PC-9 (cell line): ENCODE results near the gene DHRS2. TPM values are rescaled to one million over a fixed set of nuclear protein-coding genes. Genes with fewer than 3 reads are reported as not detected.

ENCODE experiments used
- BruUV-seq: library from RNA; stranded (reverse); fragments of 400-500 nt; replicated peaks from 2 replicates; lab custom pipeline; 2021; lab: Mats Ljungman, UMichigan
- CTCF ChIA-PET: fragments of 300-600 bp; sonication (Branson Sonifier 250); formaldehyde crosslinking; loops from one replicate; lab custom pipeline; 2022; ENCODE audit warnings: antibody characterized with exemption; lab: Charles Lee
- POLR2A ChIA-PET: fragments of 300-600 bp; sonication (Branson Sonifier 250); formaldehyde crosslinking; loops from one replicate; lab custom pipeline; 2022; ENCODE audit warnings: antibody characterized with exemption; ENCODE audit not compliant: unreplicated experiment; lab: Charles Lee
- DNase-seq, 2 experiments: peaks; one replicate each; pipeline versions ENCODE4 v3.0.0 to v3.0.0-alpha.2; 2015 to 2022; ENCODE audit warnings: mixed read lengths in 1 of 2
- H2AFZ ChIP-seq: fragments of 200-600 bp; sonication (generic); 2 replicates; pipeline ENCODE4 v1.8.1; 2017; ENCODE audit warnings: antibody characterized with exemption
- H3F3A ChIP-seq: fragments of 200-600 bp; sonication (generic); 2 replicates; pipeline ENCODE4 v1.8.1; 2017; ENCODE audit warnings: antibody characterized with exemption, mild to moderate bottlenecking, low read depth; ENCODE audit not compliant: insufficient read depth
- H3K27ac ChIP-seq: fragments of 200-600 bp; sonication (generic); 2 replicates; pipeline ENCODE4 v1.6.1; 2016; ENCODE audit warnings: mixed run types
- H3K27me3 ChIP-seq: fragments of 200-600 bp; sonication (generic); 2 replicates; pipeline ENCODE4 v1.6.1; 2016; ENCODE audit warnings: low read depth, mixed run types; ENCODE audit not compliant: insufficient read depth
- H3K36me3 ChIP-seq: fragments of 200-600 bp; sonication (generic); 2 replicates; pipeline ENCODE4 v1.6.1; 2016; ENCODE audit warnings: low read depth, mixed run types
- H3K4me1 ChIP-seq: fragments of 200-600 bp; sonication (generic); replicated peaks from 2 replicates; pipeline ENCODE4 v1.6.1; 2016; ENCODE audit warnings: mixed run types; ENCODE audit not compliant: insufficient read depth
- H3K4me2 ChIP-seq: fragments of 200-600 bp; sonication (generic); 2 replicates; pipeline ENCODE4 v1.6.1; 2017; ENCODE audit warnings: mixed run types
- H3K4me3 ChIP-seq: fragments of 200-600 bp; sonication (generic); 2 replicates; pipeline ENCODE4 v1.6.1; 2016; ENCODE audit warnings: mixed run types
- H3K79me2 ChIP-seq: fragments of 200-600 bp; sonication (generic); 2 replicates; pipeline ENCODE4 v1.6.1; 2017; ENCODE audit warnings: low read depth, mixed run types
- H3K9me2 ChIP-seq: fragments of 200-600 bp; sonication (generic); 2 replicates; pipeline ENCODE4 v1.8.1; 2017; ENCODE audit warnings: mild to moderate bottlenecking; ENCODE audit not compliant: insufficient read depth
- H3K9me3 ChIP-seq: fragments of 200-600 bp; sonication (generic); 2 replicates; pipeline ENCODE4 v1.8.1; 2016; ENCODE audit warnings: low read depth; ENCODE audit not compliant: insufficient read depth
- H4K20me1 ChIP-seq: fragments of 200-600 bp; sonication (generic); 2 replicates; pipeline ENCODE4 v1.8.1; 2017; ENCODE audit not compliant: insufficient read depth
- CTCF ChIP-seq: fragments of 200-600 bp; sonication (generic); conservative IDR thresholded peaks from 2 replicates; pipeline ENCODE4 v1.6.1; 2017; ENCODE audit warnings: mixed run types, antibody characterized with exemption, mild to moderate bottlenecking, moderate library complexity
- EZH2 ChIP-seq: fragments of 200-600 bp; sonication (generic); IDR thresholded peaks from 2 replicates; pipeline ENCODE4 v1.8.0; 2017; ENCODE audit warnings: antibody characterized with exemption, low read depth
- intact Hi-C: fragments of 100-400 bp; cut with micrococcal nuclease; formaldehyde crosslinking; loops from one replicate; pipeline ENCODE4 v1.10.0; 2022; ENCODE audit not compliant: unreplicated experiment
- total RNA-seq: library from RNA; stranded (reverse); gene quantifications from 2 replicates; pipeline ENCODE4 v1.2.3, GENCODE V29; 2021

DHRS2 gene
- total RNA-seq, 1 experiment from 2014 or later, result 0.55 TPM

- no peaks in the 10 kb centered on the region for H4K20me1 ChIP-seq
- no peaks in the 10 kb centered on the region for H3K27me3 ChIP-seq
- peak overlapping the region; percentile 65 for H3K4me2 ChIP-seq
- ChIA-PET POLR2A (no interaction called here), CTCF (no interaction called here)
- no peaks in the 10 kb centered on the region for H3K9me3 ChIP-seq
- TF ChIP-seq CTCF (no peak), EZH2 (no peak)
- no peaks in the 10 kb centered on the region for H3K36me3 ChIP-seq
- peaks cover 7% of the 10 kb centered on the region; the same call in 1 of the 2 replicates for H3K79me2 ChIP-seq
- intact Hi-C loops, result no loop called here
- H3K4me3 ChIP-seq, result peak overlapping the region; percentile 38; the same call in 1 of the 2 replicates
- peaks cover 39% of the 10 kb centered on the region; the same call in 1 of the 2 replicates for H3F3A ChIP-seq
- BruUV-seq, result no TSS peak
- peaks cover 47% of the 10 kb centered on the region for H3K4me1 ChIP-seq
- no peak overlapping the region for H2AFZ ChIP-seq
- no peak for DNase-seq
- peak overlapping the region; percentile 81 for H3K27ac ChIP-seq
- H3K9me2 ChIP-seq, result no peaks in the 10 kb centered on the region
Measured at GRCh38 chr14:23647619-23648018, 11.5 kb downstream of the DHRS2 start.

- Histone ChIP-seq H3K9me3 (no peaks in the 10 kb centered on the region), H3K4me2 (peak overlapping the region; percentile 65), H3K27ac (no peak overlapping the region), H3K36me3 (no peaks in the 10 kb centered on the region), H3K27me3 (no peaks in the 10 kb centered on the region), H3K4me1 (peaks cover 46% of the 10 kb centered on the region), H3K4me3 (no peak overlapping the region), H2AFZ (no peak overlapping the region), H4K20me1 (no peaks in the 10 kb centered on the region), H3K79me2 (peaks cover 7% of the 10 kb centered on the region; the same call in 1 of the 2 replicates), H3K9me2 (no peaks in the 10 kb centered on the region), H3F3A (peaks cover 31% of the 10 kb centered on the region; the same call in 1 of the 2 replicates)
- TF ChIP-seq EZH2 (no peak), CTCF (no peak)
- ChIA-PET POLR2A (no interaction called here), CTCF (no interaction called here)
- intact Hi-C loops, result no loop called here
- BruUV-seq, result no TSS peak
- no peak for DNase-seq
Measured at GRCh38 chr14:23648764-23649460, 12.7 kb downstream of the DHRS2 start.

GRCh38 chr14:23650506-23650905 lies 14.3 kb downstream of the DHRS2 start:
- TF ChIP-seq EZH2, result no peak
- no peak for TF ChIP-seq CTCF

More at GRCh38 chr14:23650506-23650905, 14.3 kb downstream of the DHRS2 start:
- Histone ChIP-seq H3K27ac (no peak overlapping the region), H3K79me2 (peaks cover 7% of the 10 kb centered on the region; the same call in 1 of the 2 replicates), H4K20me1 (no peaks in the 10 kb centered on the region), H3K4me1 (peaks cover 38% of the 10 kb centered on the region), H3K9me3 (no peaks in the 10 kb centered on the region), H3K27me3 (no peaks in the 10 kb centered on the region), H3K9me2 (no peaks in the 10 kb centered on the region), H3F3A (peaks cover 16% of the 10 kb centered on the region; the same call in 1 of the 2 replicates), H2AFZ (no peak overlapping the region), H3K4me3 (no peak overlapping the region), H3K4me2 (no peak overlapping the region), H3K36me3 (no peaks in the 10 kb centered on the region)
- no TSS peak for BruUV-seq
- DNase-seq, result no peak
- POLR2A ChIA-PET, result no interaction called here
- intact Hi-C loops, result no loop called here
- CTCF ChIA-PET, result no interaction called here
